GM11168 (cell line): ENCODE results near the gene SPATA6.
"Not testable (repeated sequence)": the region's sequence is repeated elsewhere in the genome, so short reads cannot be mapped to it uniquely, and the experiment has no call there.

Source experiments
- in situ Hi-C: fragments of 300-500 bp; cut with MboI; formaldehyde crosslinking; loops from one replicate; pipeline ENCODE4 v1.12.0; 2022; ENCODE audit warnings: low sequenced_read_pairs; ENCODE audit not compliant: unreplicated experiment

SPATA6 gene

GRCh38 chr1:48471691-48472576 is at the start of gene SPATA6:
TSS of gene SPATA6 (minus strand) at chr1:48472204. CDS start at chr1:48472008, 196 bp downstream.
- in situ Hi-C loops, result no loop called here

- in situ Hi-C loops, result not testable (repeated sequence)
These were observed 47.9 kb upstream of the SPATA6 start for GRCh38 chr1:48519896-48520295.

GRCh38 chr1:48506870-48507269 is 34.9 kb upstream of the SPATA6 start:
- in situ Hi-C loops, result no loop called here

- in situ Hi-C loops, result no loop called here
These were observed 28.8 kb upstream of the SPATA6 start for GRCh38 chr1:48500541-48501450.

GRCh38 chr1:48499211-48499735 is 27.3 kb upstream of the SPATA6 start:
- in situ Hi-C loops, result no loop called here

GRCh38 chr1:48498096-48498791 is 26.2 kb upstream of the SPATA6 start:
- in situ Hi-C loops, result no loop called here

GRCh38 chr1:48495911-48496310 is 23.9 kb upstream of the SPATA6 start:
- in situ Hi-C loops, result no loop called here

GRCh38 chr1:48495166-48495565 is 23.2 kb upstream of the SPATA6 start:
- in situ Hi-C loops, result no loop called here

GRCh38 chr1:48493970-48494769 is 22.2 kb upstream of the SPATA6 start:
- in situ Hi-C loops, result no loop called here

- in situ Hi-C loops, result no loop called here
These were observed 21.0 kb upstream of the SPATA6 start for GRCh38 chr1:48493041-48493440.

- in situ Hi-C loops, result no loop called here
These were observed 20.4 kb upstream of the SPATA6 start for GRCh38 chr1:48492392-48492791.

GRCh38 chr1:48488721-48489120 is 16.7 kb upstream of the SPATA6 start:
- in situ Hi-C loops, result no loop called here

GRCh38 chr1:48480504-48480903 is 8.5 kb upstream of the SPATA6 start:
- in situ Hi-C loops, result no loop called here

GRCh38 chr1:48480023-48480422 is 8.0 kb upstream of the SPATA6 start:
- in situ Hi-C loops, result not testable (repeated sequence)

GRCh38 chr1:48472638-48473037 is 634 bp upstream of the SPATA6 start:
- in situ Hi-C loops, result no loop called here

GRCh38 chr1:48470950-48471690 is 884 bp downstream of the SPATA6 start:
- in situ Hi-C loops, result no loop called here

GRCh38 chr1:48470481-48470855 is 1.5 kb downstream of the SPATA6 start:
- in situ Hi-C loops, result no loop called here

- in situ Hi-C loops, result no loop called here
These were observed 2.2 kb downstream of the SPATA6 start for GRCh38 chr1:48469616-48470480.
